HG03469 (cell line): ENCODE measurements around the gene CYRIA.

ENCODE experiments used
- ATAC-seq: cut with Tn5 transposase; IDR thresholded peaks from one replicate; pipeline ENCODE4 v1.9.1; 2021; ENCODE audit warnings: mild to moderate bottlenecking, moderate library complexity, moderate number of reproducible peaks; ENCODE audit not compliant: unreplicated experiment

Gene CYRIA

GRCh38 chr2:16652296-16653082 is 13.1 kb downstream of the CYRIA start:
- ATAC-seq: no peak

DNA sequence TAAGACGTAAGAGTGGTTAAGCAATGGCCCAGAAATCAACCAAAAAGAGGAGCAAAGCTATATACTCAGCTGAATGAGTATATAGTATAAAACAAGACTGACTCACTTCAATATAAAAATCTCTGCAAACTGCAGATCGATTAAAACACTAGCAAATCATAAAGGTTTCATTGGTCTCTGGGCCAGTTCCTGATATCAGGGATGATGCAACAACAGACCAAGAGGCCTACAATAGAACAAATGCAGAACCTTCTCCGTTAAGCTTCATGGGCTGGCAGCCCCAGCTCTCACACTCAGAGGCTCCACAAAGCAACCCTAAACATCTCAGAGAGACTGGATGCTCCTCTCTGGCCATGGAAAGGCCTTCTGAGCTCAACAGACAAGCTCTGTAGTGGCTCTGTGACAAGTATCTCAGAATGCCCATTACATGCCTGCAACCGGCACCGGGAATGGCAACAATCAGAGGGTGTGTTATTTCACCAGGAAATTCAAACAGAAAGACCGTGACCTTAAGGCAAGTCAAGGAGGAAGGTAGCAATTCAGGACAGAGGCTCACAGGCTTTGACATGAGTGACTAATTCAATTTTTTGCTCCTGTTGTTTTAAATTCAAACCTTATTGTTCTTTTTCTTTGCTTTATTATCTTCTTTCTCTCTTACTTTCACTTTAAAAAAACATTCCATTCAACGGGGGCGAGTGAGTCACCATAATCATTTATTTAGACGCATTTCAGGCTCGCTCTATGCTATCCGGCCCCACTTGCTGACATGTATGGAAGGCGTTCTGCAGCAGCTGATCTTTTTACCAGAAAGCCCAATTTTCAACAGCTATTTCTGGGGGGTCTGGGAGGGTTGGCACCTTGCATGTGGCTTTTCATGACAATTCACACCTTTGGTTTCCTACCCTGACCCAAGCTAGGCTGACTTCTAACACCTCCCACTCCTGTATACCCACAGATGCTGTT is 15.1 kb downstream of the CYRIA start:
- no peak for ATAC-seq

DNA sequence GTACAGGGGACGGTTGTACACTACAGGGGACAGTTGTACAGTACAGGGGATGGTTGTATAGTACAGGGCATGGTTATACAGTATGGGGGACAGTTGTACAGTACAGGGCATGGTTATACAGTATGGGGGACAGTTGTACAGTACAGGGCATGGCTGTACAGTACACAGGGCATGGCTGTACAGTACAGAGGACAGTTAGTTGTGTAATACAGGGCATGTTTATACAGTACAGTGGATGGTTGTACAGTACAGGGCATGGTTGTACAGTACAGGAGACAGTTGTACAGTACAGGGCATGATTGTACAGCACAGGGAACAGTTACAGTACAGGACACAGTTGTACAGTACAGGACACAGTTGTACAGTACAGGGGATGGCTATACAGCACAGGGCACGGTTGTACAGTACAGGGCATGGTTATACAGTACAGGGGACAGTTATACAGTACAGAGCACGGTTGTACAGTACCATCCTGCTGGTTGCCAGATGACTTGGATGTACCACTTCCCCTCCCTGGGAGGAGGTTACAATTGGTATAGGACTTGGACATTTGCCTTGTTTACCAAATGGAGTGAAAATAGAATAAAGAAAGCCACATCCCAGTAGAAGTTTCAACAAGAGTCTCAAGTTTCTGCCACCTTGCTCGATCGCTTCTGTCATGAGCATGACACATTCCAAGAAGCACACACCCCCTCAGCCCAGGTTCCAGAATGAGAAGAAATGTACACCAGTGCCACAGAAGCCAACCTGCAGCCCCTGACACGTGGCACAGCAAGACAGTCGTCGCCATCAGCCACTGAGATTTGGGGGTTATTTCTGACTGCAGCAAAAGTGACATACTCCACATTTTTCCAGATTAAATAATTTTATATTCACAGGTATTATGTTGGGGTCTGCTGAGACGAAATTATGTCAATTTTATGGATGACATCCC is 16.0 kb downstream of the CYRIA start:
- ATAC-seq: no peak

DNA sequence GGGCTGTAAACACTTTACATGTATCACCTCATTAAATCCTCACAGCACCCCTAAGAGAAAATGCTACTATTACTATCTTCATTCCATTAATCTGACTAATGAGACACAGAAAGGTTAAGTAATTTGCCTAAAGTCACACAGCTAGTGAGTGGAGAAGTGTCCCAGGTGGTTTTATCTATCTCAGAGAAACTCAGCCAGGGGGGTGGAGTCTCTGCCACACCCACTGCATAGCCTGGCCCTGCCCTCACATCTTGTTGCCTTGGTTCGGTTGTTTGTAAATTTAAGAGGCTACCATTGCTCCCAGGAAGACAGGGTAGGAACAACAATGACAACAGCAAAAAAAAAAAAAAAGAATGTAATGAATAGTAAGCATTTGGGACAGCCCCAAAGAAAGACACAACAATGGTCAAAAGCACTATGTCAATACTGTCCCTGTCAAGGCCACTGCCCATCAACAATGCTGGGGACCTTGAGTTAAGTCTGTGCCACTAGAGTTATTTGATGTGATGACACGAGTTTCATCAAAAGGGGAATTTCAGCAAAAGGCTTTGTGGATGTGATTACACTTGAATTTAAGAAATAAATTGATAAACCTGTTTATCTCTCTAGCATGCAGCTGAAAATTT is 17.5 kb downstream of the CYRIA start:
- ATAC-seq: no peak

- ATAC-seq: no peak
Observed at GRCh38 chr2:16645775-16646559, 19.7 kb downstream of the CYRIA start.

- ATAC-seq: no peak
Observed at GRCh38 chr2:16645088-16645487, 20.5 kb downstream of the CYRIA start.

DNA sequence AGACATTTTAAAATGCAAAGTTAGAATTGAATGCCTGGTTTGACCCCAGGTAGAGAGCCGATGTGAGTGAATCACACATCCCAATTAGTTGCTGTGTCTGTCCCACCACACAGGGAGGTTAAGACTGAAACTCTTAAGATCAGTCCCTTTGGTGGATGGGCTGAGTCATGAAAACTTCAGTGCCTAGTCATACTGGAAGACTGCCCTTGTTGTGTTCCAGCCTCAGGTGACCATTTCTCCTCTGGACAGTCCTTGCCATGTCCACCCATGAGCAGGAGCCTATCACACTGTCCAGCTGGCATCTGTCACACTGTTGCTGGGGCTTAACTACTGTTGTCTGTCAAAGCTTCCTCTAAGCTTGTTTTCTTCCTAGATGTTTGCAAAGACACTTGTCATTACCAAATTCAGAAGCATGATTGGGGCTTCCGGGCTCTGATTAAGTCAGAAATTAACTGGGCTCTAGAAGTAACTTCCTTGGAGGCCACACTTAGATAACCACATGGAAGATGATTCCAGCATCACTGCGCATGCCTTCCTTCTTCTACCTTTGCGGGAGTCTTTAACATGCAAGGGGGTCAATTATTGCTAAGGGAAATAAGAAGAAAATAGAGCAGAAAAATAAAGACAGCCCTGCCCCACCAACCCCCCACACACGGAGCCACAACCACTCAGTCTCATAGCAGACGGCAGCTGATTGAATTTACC is 21.3 kb downstream of the CYRIA start:
- ATAC-seq: no peak

DNA sequence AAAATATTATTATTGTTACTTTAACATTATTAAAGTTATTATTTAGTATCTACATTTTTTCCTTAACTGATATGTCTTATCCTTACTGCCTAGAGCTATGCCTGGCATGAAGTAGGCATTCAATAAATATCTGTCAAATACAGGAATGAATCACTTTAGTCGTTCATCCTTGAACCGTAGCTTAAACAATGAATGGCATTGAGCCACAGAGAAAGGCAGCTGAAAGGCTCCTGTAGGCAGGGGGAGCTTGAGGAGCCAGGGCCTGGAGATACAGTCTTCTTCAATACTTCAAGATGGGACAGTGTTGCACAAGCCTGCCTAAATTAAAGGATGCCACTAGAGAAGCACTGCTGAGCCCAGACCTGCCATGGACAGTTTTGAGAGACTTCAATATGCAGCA is 22.5 kb downstream of the CYRIA start:
- no peak for ATAC-seq

DNA sequence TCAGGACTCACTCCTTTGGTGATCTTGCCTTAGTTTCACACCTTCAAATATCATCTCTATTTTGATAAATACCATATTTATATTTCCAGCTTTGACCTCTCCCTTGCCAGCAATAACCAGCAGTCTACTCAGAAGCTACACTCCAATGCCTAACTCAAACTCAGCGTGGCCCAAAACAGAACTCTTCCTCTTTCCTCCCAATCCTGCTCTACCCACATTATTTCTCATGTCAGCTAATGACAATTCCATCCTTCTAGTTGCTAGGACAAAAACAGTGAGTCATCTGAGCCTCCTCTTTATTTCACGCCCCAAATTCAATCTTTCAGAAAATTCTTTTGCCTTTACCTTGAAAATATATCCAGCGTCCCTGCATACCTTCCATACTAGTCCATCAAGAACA is 23.5 kb downstream of the CYRIA start:
- ATAC-seq: no peak

DNA sequence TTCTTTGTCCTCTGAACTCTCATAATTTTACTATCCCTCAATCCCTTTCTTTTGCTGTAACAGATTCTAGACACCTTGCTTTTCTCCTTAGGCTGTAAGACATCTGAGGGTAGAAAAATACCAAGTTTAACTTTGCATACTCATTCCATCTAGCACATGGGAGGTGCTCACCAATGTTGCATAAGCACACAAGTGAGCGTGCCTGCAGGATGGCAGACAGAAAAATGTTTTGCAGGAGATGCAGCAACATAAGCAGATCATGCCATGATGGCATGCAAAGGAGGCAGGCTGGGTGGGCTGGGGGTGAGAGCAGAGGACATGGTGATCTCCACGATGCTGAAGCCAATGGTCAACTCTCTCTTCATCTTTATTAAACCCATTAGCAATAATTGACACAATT is 24.1 kb downstream of the CYRIA start:
- ATAC-seq: no peak

DNA sequence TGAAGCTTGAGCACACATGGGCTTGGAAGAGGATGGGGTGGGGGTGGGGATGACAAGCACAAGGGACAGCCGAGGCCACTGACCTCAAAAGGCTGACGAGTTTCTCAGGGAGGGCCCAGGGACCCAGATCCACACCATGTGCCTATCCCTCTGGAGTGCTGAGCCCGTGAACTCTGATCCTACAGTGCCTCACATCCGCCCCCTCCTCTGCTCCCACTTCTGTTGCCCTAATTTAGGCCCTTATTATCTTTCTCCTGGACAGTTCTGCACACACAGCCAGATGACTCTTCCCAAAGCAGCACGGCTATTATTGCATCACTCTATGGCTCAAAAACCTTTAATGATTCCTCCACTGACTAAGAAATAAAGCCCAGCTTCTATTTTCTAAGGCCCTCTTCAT is 24.8 kb downstream of the CYRIA start:
- ATAC-seq: no peak

DNA sequence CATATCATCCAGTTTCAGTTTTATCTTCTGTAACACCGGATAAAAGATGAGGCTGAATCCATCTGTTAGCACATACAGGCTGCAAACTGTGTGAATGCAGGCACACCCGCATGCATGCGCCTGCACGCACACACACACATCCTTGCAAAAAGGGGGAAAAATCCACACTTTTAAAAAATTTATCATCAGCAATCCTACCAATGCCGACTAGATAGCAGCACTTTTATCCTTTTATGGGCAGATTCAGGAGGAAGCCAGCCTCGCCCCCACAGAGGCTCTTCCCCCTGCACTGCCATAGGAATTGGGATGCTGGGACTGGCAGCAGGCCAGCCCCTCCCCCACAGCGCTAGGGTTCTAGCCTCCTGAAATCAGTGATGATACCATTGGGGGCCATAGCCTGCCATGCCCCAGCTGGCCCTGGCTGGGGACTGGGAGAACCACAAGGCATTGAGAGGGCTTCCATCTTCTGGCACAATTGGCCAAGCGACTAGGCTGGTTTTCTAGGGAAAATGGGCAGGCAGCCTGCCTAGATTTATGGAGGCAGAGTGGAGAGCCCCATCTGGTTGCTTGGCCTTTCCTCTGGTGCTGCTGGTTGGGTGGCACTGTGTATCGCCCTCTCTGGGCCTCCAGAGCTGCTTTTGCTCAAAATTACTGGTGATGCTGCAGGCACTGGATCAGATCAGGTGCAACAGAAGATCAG is 25.5 kb downstream of the CYRIA start:
- ATAC-seq: no peak

DNA sequence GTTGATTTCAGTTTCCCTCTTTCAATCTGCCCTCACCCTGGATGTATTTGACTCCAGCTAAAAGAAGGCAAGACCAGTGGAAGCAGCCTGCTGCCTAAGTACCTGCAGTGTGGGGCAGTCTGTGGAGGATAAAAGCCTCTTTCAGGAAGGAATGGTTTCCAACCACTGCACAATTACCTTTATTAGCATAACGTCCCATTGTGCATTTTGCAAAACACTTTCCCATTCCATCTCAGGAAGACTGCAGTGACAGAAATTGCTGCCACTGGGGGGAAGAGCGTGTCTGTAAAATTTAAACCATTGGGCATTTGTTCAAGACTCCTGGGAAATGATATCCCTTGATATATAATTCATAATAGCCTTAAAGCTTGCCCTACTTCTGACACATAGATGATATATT is 26.2 kb downstream of the CYRIA start:
- no peak for ATAC-seq

DNA sequence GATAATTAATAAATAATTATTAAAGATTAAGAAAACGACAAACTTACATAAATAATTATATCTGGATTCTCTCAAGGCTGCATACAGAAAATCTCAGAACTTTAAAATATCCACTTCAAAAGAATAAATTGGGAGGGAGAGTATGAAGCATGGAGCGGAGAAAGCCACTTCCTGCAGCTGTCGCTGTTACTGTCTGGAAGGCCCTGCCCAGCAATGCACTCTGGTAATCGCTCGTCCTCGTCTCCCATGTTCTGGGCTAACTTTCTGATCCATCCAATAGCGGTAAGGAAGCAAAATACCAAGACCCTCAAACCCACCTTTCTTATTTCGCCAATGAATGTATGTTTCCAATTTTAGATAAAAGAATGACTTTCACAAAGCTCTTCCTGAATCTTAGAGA is 26.7 kb downstream of the CYRIA start:
- ATAC-seq: no peak

DNA sequence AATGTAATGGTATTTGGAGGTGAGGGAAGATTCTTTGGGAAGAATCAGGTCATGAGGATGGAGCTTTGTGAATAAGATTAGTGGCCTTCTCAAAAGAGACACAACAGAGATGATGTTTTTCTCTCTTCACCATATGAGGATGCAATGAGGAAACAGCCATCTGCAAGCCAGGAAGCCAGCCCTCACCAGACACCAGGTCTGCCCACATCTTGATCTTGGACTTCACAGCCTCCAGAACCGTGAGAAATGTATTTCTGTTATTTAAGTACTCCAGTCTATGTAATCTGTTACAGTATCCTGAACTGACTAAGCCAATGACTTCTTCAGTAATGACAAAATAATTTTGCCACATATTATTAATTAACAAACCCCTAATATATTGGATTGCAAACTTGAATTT is 28.3 kb downstream of the CYRIA start:
- no peak for ATAC-seq

- no peak for ATAC-seq
Observed at GRCh38 chr2:16635791-16636699, 29.6 kb downstream of the CYRIA start.

DNA sequence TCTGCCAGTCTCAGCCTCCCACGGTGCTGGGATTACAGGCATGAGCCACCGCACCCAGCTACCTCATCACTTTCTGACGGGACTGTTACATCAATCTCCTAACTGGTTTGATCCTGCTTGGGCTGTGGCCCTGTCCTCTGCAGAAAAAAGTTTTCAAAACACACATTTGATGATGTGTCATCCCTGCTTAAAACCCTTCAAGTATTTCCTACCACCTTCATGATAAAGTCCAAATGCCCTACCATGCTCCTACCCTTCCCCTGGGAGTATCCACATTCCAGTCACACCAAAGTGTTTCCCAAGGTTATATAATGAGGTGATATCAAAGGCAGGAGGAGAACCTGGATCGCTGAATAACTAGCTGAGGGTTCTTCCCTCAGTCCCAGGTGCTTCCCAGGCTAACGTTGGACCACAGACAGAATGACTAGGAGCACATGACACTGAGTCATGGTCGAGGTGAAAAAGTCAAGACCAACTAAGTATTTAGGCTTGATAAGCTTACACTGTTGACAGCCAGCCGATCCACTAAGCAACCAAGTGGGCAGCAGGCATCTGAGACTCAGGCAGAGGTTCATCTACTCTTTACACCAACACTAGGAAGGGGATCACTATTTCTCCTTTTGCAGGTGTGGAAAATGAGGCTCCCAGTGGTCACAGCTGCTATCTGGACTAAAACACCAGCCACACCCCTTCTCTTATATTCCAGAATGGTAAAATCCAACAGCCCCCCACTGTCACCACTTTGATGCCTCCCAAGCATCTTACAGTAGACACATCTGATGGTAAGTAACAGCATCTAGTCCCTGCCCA is 31.8 kb downstream of the CYRIA start:
- no peak for ATAC-seq
